Measurements from ENCODE around the gene ST6GAL1. TPM values are rescaled to one million over a fixed set of nuclear protein-coding genes. Genes with fewer than 3 reads are reported as not detected.

The ST6GAL1 gene
- total and polyA plus RNA-seq, 10 of the 15 experiments (the other 5 are each of a cell fraction or from before 2014, with no cell fraction given), result 74.2 to 248 (median 149) TPM

DNA sequence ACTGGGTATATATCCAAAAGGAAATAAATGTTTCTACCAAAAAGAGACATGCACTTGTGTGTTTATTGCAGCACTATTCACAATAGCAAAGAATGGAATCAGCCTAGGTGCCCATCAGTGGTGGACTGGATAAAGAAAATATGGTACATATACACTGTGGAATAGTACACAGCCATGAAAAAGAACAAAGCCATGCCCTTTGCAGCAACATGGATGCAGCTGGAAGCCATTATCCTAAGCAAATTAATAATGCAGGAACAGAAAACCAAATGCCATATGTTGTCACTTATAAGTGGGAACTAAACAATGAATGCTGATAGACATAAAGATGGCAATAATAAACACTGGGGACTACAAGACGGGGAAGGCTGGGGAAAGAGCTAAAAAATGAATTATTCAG, 106.1 kb downstream of the ST6GAL1 start:
- peaks cover 15 to 52% of the 10 kb centered on the region in 2 experiments for H3K36me3 ChIP-seq (ENCODE audit: control insufficient read depth in 2 of 2, insufficient read depth in 2 of 2, low read length in 1 of 2)
- ChIA-PET POLR2A (interaction anchor here (1.4 to 2.1 kb wide), 2 partner anchors 29 to 35 kb away, joined by 3 to 6 read pairs; no protein-coding TSS in a partner anchor), SMC1A (ENCODE audit: uncharacterized antibody, unreplicated experiment) (interaction anchor here (1.0 to 1.8 kb wide), 5 partner anchors 8 to 49 kb away, joined by 3 to 5 read pairs (median 4); no protein-coding TSS in a partner anchor), RAD21 (ENCODE audit: unreplicated experiment) (no interaction called here), CTCF (interaction anchor here (1.4 kb wide), 1 partner anchor 77 kb away, joined by 3 read pairs; no protein-coding TSS in a partner anchor)
- FAIRE-seq (no peak), ATAC-seq (no peak), DNase-seq (ENCODE audit: low read depth, low spot score) (no peak)
- peaks cover 73% of the 10 kb centered on the region for H3K79me2 ChIP-seq (ENCODE audit: control insufficient read depth, insufficient read depth, low read length)
- intact Hi-C loops (cut with micrococcal nuclease; ENCODE audit: unreplicated experiment) (no loop called here), in situ Hi-C loops (cut with MboI) (no loop called here)
- BruUV-seq (replicated peaks), result no TSS peak
- H3K4me1 ChIP-seq (ENCODE audit: control insufficient read depth, insufficient read depth, low read length), result peaks cover 43% of the 10 kb centered on the region
- no peak overlapping the region for H3K27ac ChIP-seq (ENCODE audit: control insufficient read depth, insufficient read depth)
- no peaks in the 10 kb centered on the region for H3K27me3 ChIP-seq (replicated peaks in 1 of 2; ENCODE audit: control insufficient read depth in 2 of 2, insufficient read depth in 2 of 2, low read length in 1 of 2)
- H4K20me1 ChIP-seq (ENCODE audit: control insufficient read depth, insufficient read depth), result 0 out of 2 replicates have a peak, but pooled peaks cover 2% of the 10 kb centered on the region
- TF ChIP-seq SMAD5 (IDR thresholded peaks at IDR 0.05; ENCODE audit: low read depth) (no peak), ZNF217 (IDR thresholded peaks at IDR 0.05) (peak; percentile 81; the same call in 1 of the 2 replicates), POLR2AphosphoS5 (IDR thresholded peaks at IDR 0.05; ENCODE audit: low read length) (peak; percentile 45; the same call in 1 of the 2 replicates), HDAC6 (IDR thresholded peaks at IDR 0.05; ENCODE audit: unreplicated experiment) (no peak), SREBF2 (IDR thresholded peaks at IDR 0.05; ENCODE audit: low read length) (no peak)
- H3K4me3 ChIP-seq, result no peak overlapping the region
- H3K9me3 ChIP-seq (replicated peaks; ENCODE audit: control insufficient read depth, insufficient read depth, low read length), result peaks cover 10% of the 10 kb centered on the region
- 95% methylated on average over 1 of the region's 1 CpG for WGBS (ENCODE audit: insufficient coverage, insufficient replicate concordance, low lambda C conversion rate, missing lambda C conversion rate)
- H3K9ac ChIP-seq (ENCODE audit: control insufficient read depth, insufficient read depth, low read length), result no peak overlapping the region
- no peak overlapping the region for H3K4me2 ChIP-seq (ENCODE audit: control insufficient read depth, insufficient read depth)
- H2AFZ ChIP-seq (ENCODE audit: control insufficient read depth, low read depth, low read length), result no peak overlapping the region

DNA sequence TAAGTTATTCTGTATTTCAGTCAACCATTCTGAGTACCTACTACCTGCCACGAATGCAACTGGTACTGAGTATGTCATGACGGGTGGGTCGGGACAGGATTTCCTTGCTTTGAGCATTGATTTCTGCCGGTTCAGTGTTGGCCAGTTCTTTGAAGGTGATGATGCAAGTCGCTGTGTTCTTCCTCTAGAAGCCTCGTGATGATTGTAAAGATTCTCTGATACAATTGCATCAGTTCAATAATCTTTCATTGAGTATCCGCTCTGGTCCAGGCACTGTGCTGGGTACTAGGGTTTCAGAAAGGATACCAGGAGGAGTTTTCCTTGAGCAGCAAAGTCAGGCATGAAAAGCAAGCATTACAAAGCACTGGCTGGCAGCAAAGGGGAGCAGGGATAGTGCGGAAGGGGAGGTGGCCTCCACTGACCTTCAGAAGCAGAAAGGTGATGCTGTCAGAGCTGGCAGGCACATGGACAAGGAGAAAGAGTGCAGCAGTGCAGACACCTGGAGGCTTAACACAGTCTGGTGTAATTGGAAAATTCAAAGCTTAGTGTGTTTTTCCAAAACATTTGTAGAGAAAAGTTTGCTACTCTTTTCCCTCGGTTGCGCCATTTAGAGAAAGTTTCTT, 108.9 kb downstream of the ST6GAL1 start:
- Histone ChIP-seq H3K27ac (ENCODE audit: control insufficient read depth, insufficient read depth) (no peak overlapping the region), H3K9ac (ENCODE audit: control insufficient read depth, insufficient read depth, low read length) (no peak overlapping the region), H3K4me1 (ENCODE audit: control insufficient read depth, insufficient read depth, low read length) (peaks cover 55% of the 10 kb centered on the region), H3K4me3 (no peak overlapping the region), H3K79me2 (ENCODE audit: control insufficient read depth, insufficient read depth, low read length) (peaks cover 70% of the 10 kb centered on the region), H3K27me3 (replicated peaks in 1 of 2; ENCODE audit: control insufficient read depth in 2 of 2, insufficient read depth in 2 of 2, low read length in 1 of 2) (no peaks in the 10 kb centered on the region), H4K20me1 (ENCODE audit: control insufficient read depth, insufficient read depth) (no peaks in the 10 kb centered on the region), H3K36me3 (ENCODE audit: control insufficient read depth in 2 of 2, insufficient read depth in 2 of 2, low read length in 1 of 2) (peaks cover 24 to 48% of the 10 kb centered on the region in 2 experiments), H3K9me3 (replicated peaks; ENCODE audit: control insufficient read depth, insufficient read depth, low read length) (peaks cover 2% of the 10 kb centered on the region; the same call in 2 of the 3 replicates), H3K4me2 (ENCODE audit: control insufficient read depth, insufficient read depth) (no peak overlapping the region), H2AFZ (ENCODE audit: control insufficient read depth, low read depth, low read length) (no peak overlapping the region)
- in situ Hi-C loops (cut with MboI), result no loop called here
- FAIRE-seq (no peak), DNase-seq (ENCODE audit: low read depth, low spot score) (no peak), ATAC-seq (no peak)
- ChIA-PET RAD21 (ENCODE audit: unreplicated experiment) (interaction anchor here (2.5 to 4.1 kb wide), 2 partner anchors 8 to 12 kb away, joined by 25 to 29 read pairs; no protein-coding TSS in a partner anchor), SMC1A (ENCODE audit: uncharacterized antibody, unreplicated experiment) (interaction anchor here (0.9 to 12.6 kb wide), 6 partner anchors 9 to 40 kb away, joined by 3 to 213 read pairs (median 4); no protein-coding TSS in a partner anchor), CTCF (interaction anchor here (0.8 to 4.0 kb wide), 7 partner anchors 9 to 189 kb away, joined by 3 to 14 read pairs (median 4); no protein-coding TSS in a partner anchor), POLR2A (interaction anchor here (1.6 to 8.0 kb wide), 2 partner anchors 10 to 26 kb away, joined by 3 to 120 read pairs; no protein-coding TSS in a partner anchor)
- intact Hi-C loops (cut with micrococcal nuclease; ENCODE audit: unreplicated experiment), result no loop called here
- TF ChIP-seq YY1 (IDR thresholded peaks at IDR 0.05; ENCODE audit: low read depth, low read length) (no peak), POLR2A (IDR thresholded peaks at IDR 0.05; ENCODE audit: low read depth, low read length) (0 out of 2 replicates have a peak, but pooled peaks have one; percentile 11)
- 66% methylated on average over 10 of the region's 10 CpGs for WGBS (ENCODE audit: insufficient coverage, insufficient replicate concordance, low lambda C conversion rate, missing lambda C conversion rate)
- BruUV-seq (replicated peaks), result no TSS peak

Data from GM12878 (cell line).